ENCODE results near the gene XXYLT1. TPM values are rescaled to one million over a fixed set of nuclear protein-coding genes. Genes with fewer than 3 reads are reported as not detected.

XXYLT1 gene
- total and polyA plus RNA-seq, 2 donors from 2014 or later, result 5.7 to 10.7 TPM

- Histone ChIP-seq H3K36me3 (ENCODE audit: control insufficient read depth in 2 of 3, insufficient read depth in 3 of 3, low read length in 3 of 3) (no peaks in the 10 kb centered on the region), H3K4me3 (ENCODE audit: low read length in 3 of 3) (no peak overlapping the region), H3K4me1 (ENCODE audit: control insufficient read depth in 2 of 3, insufficient read depth in 2 of 3, low read depth in 1 of 3, low read length in 3 of 3) (peaks cover 0 to 2% (median 0%) of the 10 kb centered on the region in 3 donors), H3K9ac (ENCODE audit: low read length in 3 of 3) (no peak overlapping the region), H3K27ac (ENCODE audit: low read depth in 2 of 2, low read length in 2 of 2) (no peak overlapping the region), H3K9me3 (ENCODE audit: control insufficient read depth in 2 of 3, insufficient read depth in 1 of 3, low read length in 3 of 3) (peaks cover 0 to 5% (median 2%) of the 10 kb centered on the region in 3 donors), H3K27me3 (ENCODE audit: control insufficient read depth, insufficient read depth, low read length) (no peaks in the 10 kb centered on the region)
- intact Hi-C loops (cut with DNase I), result no loop called here
- DNase-seq (peak in 1 of 5 donors; percentile 63), FAIRE-seq (no peak)
- TF ChIP-seq CTCF (IDR thresholded peaks at IDR 0.05; ENCODE audit: borderline replicate concordance, extremely low read depth, insufficient read depth), result no peak
These were observed 75.4 kb downstream of the XXYLT1 start for GRCh38 chr3:195195321-195196209.

GRCh38 chr3:195194559-195195206, 76.3 kb downstream of the XXYLT1 start:
- no peaks in the 10 kb centered on the region for H3K36me3 ChIP-seq (ENCODE audit: control insufficient read depth in 2 of 3, insufficient read depth in 3 of 3, low read length in 3 of 3)
- intact Hi-C loops (cut with DNase I), result no loop called here
- H3K9me3 ChIP-seq (ENCODE audit: control insufficient read depth in 2 of 3, insufficient read depth in 1 of 3, low read length in 3 of 3), result peaks cover 0 to 5% (median 2%) of the 10 kb centered on the region in 3 donors
- TF ChIP-seq CTCF (IDR thresholded peaks at IDR 0.05; ENCODE audit: borderline replicate concordance, extremely low read depth, insufficient read depth), result no peak
- H3K4me1 ChIP-seq (ENCODE audit: control insufficient read depth in 2 of 3, insufficient read depth in 2 of 3, low read depth in 1 of 3, low read length in 3 of 3), result peaks cover 0 to 2% (median 0%) of the 10 kb centered on the region in 3 donors
- H3K27me3 ChIP-seq (ENCODE audit: control insufficient read depth, insufficient read depth, low read length), result no peaks in the 10 kb centered on the region
- no peak overlapping the region for H3K9ac ChIP-seq (ENCODE audit: low read length in 3 of 3)
- DNase-seq (no peak), FAIRE-seq (no peak)
- no peak overlapping the region for H3K27ac ChIP-seq (ENCODE audit: low read depth in 2 of 2, low read length in 2 of 2)
- H3K4me3 ChIP-seq (ENCODE audit: low read length in 3 of 3), result no peak overlapping the region

- Histone ChIP-seq H3K9me3 (ENCODE audit: control insufficient read depth in 2 of 3, insufficient read depth in 1 of 3, low read length in 3 of 3) (peaks cover 0 to 5% (median 2%) of the 10 kb centered on the region in 3 donors), H3K27me3 (ENCODE audit: control insufficient read depth, insufficient read depth, low read length) (no peaks in the 10 kb centered on the region), H3K27ac (ENCODE audit: low read depth in 2 of 2, low read length in 2 of 2) (no peak overlapping the region), H3K4me1 (ENCODE audit: control insufficient read depth in 2 of 3, insufficient read depth in 2 of 3, low read depth in 1 of 3, low read length in 3 of 3) (peaks cover 0 to 4% (median 3%) of the 10 kb centered on the region in 3 donors), H3K36me3 (ENCODE audit: control insufficient read depth in 2 of 3, insufficient read depth in 3 of 3, low read length in 3 of 3) (no peaks in the 10 kb centered on the region), H3K9ac (ENCODE audit: low read length in 3 of 3) (no peak overlapping the region), H3K4me3 (ENCODE audit: low read length in 3 of 3) (no peak overlapping the region)
- intact Hi-C loops (cut with DNase I), result no loop called here
- FAIRE-seq (no peak), DNase-seq (no peak)
- no peak for TF ChIP-seq CTCF (IDR thresholded peaks at IDR 0.05; ENCODE audit: borderline replicate concordance, extremely low read depth, insufficient read depth)
These were observed 79.4 kb downstream of the XXYLT1 start for GRCh38 chr3:195191580-195191979.
